GM21390 (cell line): ENCODE results near the gene PI4KA.
"Not testable (repeated sequence)": the region's sequence is repeated elsewhere in the genome, so short reads cannot be mapped to it uniquely, and the experiment has no call there.

Experiments
- ATAC-seq: cut with Tn5 transposase; IDR thresholded peaks from one replicate; pipeline ENCODE4 v1.9.1; 2021; ENCODE audit not compliant: unreplicated experiment

PI4KA gene

DNA sequence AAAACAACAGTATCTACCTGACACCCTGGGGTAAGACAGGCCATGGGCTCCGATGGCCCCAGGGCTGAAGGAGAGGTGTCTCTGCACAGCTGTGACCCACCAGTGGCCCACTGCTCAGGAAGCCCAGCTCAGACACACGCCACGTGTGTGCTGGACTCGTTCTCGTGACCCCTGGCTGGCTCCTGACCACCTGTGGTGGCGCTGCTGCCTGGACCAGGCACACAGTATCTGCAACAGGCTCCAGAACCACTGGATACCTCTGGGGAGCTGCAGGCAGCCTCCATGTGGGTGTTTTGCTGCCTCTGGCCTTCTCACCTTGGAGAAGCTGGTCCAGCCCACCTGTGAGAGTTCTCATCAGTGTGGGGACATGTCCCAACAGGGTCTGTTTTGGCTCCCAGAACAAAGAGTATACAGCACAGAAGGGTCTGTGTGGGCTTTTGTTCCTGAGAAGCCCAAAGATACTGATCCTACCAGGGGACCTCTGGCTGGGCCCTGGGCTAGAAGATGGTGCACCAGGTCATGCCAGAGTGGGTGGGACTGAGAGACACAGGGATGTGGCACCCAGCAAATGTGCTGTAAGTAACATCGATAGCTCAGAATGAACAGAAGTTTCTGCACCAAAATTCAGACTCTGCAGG, 106.4 kb downstream of the PI4KA start:
- ATAC-seq = no peak

DNA sequence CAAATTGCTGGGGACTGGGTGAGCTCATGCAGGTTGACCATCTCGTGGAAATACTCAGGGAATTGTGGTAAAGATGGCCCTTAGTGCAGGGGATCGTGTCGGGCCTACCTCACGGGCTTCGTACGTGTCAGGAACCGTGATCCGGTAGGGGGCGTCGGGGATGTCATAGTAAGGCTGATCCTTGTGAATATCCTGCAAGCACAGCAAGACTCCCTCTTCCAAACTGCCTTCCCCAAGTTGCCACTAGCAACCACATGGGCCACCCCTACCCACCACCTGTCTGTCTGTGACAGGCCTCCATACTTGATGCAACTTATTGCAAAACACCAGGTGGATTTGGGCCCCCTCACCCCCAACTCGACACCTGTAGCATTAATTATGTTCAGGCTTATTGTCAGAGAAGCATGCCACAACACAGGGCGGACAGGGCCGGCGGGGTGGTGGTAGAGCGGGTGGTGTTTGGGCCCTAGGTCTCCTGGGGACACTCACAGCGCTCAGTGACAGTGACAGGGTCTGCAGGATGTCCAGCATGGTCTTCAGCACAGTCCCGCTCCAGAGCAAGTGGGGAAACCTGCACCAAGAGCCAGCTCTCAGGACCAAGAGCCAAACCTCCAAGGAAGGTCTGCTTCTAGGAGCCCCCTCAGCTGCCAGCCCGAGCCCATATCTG, 107.3 kb downstream of the PI4KA start:
- no peak for ATAC-seq

DNA sequence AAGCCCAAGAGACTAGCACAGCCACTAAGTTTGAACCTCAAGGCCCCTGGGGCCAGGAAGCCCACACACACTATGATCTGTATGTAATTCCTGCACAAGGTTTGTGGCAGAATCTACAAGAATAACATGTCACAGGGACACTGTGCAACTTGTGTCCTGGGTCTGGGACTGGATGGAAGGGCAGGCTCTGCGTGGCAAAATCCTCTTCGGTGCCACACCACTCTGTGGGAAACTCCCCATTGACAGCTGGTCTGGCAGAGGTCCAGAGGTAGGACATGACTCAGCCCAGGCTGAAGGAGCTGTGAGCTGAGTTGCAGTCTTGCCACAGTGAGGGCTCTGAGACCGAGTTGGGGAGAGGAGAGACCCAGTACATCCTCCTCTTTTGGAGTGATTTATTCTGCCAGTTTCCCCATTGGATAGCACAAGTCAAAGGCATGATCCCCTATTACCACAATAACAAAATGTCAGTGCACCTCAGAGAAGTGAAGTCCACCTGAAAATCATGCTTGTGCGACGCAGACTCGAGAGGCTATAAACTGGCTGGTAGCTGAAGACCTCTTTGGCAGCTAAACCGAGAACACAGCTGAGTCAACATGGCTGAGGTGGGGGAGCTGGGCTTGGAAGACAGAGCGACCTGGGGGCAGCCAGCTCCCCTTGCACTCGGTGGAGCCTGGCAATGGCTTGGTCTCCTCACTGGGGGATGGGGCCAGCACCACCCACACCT, 108.0 kb downstream of the PI4KA start:
- no peak for ATAC-seq

DNA sequence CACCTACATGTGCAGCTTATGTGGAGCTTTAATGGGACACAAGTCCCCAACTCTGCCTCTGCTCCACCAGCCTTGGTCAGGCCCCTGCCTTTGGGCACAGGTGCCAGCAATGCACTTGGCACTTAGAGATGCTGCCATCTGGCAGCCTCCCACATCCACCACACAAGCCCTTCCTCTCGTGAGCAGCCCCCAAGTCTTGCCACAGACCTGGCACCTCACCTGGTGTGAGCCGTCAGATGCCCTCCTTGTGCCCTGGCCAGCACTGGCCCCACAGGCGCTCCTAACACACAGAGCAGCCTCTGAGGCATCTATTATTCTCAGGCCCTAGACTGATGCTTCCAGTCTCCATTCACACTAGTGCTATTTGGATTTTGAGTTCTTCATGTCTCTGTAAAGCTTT, 109.2 kb downstream of the PI4KA start:
- ATAC-seq = no peak

DNA sequence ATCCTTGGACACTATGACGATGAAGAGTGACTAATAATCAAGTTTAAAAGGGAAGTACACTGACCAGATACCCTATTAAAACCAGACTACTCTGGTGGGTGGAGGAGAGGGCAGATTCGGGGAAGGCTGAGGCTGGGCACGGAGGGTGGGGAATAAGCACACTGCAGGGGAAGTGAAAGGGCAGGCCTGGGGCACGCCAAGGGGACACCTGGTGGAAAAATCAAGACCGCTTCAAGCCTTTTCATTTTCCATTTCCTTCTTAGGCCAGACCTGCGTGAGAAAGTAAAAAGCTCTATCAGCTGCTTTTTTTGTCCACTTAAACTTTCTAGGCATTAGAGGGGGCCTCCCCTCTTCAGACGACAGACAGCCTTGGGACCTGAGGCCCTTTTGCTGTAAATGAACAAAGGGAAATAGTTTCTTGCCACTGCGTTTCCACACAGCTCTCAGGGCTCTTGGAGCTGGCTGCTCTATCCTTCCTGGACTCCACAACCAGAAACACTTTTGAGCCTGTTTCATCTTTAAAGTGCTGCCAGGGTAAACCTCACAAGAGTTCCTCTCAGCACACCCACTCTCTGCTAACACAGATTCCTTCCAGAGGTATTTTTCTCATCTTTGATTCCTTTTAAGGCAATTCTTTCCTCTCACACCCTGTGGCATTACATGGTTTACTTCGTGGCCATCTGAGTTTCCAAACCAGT, 109.7 kb downstream of the PI4KA start:
- peak; percentile 64 for ATAC-seq

GRCh38 chr22:20748082-20748481, 110.5 kb downstream of the PI4KA start:
- ATAC-seq = no peak

GRCh38 chr22:20747223-20747622, 111.4 kb downstream of the PI4KA start:
- no peak for ATAC-seq

- no peak for ATAC-seq
These were observed 112.0 kb downstream of the PI4KA start for GRCh38 chr22:20746431-20747189.

DNA sequence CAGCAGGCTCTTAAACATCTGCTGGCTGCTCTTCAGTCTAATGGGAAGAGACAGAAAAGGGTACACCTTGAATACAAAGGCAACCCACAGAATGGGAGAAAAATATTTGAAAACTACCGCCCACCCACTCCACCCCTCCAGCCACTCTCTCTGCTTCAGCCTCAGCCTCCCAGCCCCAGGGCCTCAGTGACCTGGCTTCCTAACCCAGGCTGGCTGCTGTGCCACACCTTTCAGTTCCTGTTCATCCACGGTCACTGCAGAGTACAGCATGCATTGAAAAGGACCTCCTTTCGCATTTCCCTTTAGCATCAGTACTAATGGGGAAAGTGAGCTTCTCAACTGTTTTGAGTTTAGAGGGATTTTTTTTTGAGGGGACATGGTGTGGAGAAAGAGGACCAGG, 113.5 kb downstream of the PI4KA start:
- ATAC-seq = no peak

DNA sequence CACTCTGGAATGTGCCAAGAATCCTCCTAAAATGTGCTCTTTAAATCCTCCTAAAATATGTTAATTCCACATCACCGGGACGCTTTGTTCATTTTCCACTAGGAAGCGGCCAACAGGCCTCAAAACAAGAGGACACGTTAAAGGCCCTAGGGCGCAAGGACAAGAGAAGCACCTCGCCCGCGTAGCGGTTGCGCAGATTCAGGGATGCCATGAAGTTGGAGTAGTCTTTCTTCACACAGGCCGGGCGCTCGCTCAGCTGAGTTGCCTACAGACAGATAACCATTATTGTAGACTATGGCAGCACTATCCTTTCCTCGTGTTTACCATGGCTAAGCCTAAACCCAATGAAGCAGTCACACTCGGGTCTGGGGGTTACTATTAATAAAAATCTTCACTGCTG, 114.2 kb downstream of the PI4KA start:
- ATAC-seq = no peak

- no peak for ATAC-seq
These were observed 115.8 kb downstream of the PI4KA start for GRCh38 chr22:20742764-20743163.

DNA sequence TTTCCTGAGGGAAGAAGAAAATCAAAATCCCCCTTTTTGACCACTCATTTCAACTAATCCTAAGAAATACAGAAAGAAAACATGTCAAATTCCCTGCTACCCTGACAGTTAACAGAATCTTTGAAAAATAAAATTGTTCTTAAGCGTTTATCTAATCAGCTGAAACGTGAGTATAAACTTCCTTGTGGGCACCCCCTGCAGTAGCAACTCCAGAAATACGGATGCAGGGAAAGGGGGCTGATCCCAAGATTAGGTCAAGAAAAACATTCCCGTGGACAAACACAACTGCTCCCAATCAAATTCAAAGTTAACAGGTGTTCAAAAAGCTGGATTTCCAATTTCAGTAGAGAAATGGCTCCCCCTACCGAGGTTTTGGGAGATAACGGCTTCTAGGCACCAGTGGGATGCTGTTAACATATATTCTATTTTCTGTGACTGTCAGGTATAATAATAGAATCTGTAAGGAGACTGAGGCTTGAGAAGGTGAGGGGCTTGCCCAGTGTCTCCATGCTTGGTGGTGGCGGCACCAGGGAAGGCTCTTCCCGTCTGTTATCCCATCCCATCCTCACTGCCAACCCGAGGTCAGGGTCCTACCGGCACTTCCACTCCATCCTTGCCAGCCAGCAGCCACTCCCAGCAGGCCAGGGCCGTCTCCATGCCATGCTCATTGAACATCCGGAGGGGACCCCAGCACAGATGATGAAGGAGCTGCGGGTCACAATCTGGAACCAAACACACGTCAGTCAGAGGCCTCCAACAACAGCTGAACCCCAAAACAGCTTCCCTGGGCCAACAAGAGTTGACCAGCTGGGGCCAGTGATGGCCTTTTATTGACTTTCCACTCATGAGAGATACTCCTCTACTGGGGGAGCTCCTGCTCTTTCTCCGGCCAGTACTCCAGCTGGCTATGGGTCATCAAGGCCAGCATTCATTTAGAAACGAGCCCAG, 116.7 kb downstream of the PI4KA start:
- ATAC-seq = no peak

DNA sequence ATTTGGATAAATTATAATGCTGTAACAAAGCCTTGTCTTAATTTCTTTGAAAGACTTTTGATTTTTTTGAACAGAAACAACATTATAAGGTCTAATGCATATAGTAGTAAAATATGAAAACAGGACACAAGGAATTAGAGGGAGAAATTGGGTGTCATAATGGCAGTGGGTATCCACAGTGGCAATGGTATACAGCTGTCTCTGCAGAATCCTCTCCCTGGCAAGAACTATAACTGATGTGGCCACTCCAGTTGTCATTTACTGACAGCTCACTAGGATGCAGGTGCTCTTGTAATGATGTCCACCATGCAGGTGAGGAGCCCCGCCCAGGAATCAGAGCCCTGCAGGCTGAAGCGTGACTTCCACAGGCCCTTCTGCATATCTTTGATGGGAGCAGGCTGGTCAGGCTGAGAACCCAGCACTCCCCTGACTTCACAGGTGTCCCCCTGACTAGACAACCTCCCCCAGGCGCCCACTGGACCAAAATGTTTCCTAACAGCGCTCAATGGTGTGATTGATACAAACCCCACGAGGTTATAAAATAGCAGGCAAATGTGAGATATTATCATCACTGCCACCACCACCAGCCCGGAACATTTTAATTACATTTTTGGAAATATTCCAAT, 117.5 kb downstream of the PI4KA start:
- ATAC-seq = no peak

DNA sequence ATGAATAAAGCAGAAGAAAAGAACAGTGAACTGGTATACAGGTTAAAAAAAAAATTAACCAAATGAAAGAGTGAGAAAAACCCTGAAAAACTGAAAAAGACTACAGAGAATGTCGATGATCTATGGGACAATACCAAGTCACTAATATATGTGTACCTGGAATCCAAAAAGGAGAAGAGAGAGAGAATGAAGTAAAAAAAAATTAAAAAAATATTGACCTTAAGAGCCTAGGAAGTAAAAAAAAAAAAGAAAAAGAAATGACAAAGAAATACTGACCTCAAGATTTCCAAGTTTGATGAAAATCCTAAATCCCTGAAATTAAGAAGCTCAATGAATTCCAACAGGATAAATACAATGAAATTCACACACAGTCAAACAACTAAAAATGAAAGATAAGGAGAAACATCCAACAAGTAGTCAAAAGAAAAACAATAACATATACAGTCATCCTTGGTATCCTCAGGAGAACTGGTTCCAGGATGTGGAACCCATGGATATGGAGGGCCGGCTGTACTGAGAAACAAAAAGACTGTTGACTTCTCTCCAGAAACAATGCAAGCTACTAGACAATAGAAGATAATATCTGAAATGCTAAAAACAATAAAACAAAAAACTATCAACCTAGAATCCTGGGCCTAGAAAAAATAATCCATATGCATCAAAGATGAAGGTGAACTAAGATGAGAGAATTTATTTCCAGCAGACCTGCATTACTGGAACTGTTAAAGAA, 118.2 kb downstream of the PI4KA start:
- ATAC-seq = no peak

GRCh38 chr22:20738394-20739089, 120.1 kb downstream of the PI4KA start:
- ATAC-seq = no peak

- not testable (repeated sequence) for ATAC-seq
These were observed 121.7 kb downstream of the PI4KA start for GRCh38 chr22:20736891-20737290.

DNA sequence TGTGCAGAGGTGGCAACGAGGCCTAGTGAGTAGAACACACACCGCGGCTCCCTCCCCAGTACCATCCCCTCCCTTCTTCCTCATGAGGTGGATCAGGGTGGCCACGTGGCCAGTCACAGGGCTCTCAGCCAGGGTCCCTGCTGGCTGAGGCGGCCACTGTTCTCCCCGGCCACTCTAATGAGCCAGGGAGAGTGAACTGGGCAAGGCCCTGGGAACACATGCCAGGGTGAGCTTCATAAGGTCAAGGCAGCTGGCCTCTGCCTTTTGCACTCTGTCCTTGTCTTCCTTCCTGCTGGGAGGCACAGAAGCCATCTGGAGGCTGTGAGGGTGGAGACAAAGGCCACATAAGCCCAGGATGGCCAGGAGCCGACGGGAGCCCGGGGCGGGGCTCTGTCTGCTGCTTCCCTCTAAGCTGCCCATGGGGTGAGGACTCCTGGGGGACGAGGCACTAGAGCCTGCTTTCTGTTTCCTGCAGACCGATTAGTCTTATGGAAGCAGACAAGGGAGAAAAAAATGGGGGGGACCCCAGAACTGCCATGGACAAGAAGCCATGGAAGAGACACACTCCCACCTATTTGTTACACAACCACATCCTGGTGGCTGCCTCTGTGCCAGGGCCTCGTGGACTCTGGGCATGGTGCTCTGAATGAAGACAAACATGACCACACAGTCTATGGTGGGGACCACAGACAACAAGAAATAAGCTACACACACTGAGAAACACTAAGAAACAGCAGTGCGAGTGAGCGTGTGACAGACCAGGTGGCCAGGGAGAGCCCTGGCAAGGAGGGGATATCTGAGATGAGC, 123.1 kb downstream of the PI4KA start:
- not testable (repeated sequence) for ATAC-seq
